HepG2 (cell line): Measurements from ENCODE around the gene DNASE1. TPM values are rescaled to one million over a fixed set of nuclear protein-coding genes. Genes with fewer than 3 reads are reported as not detected.

Source experiments
- ARID4A ChIP-seq: sonication (generic); formaldehyde crosslinking; IDR thresholded peaks from 2 replicates; pipeline ENCODE4 v1.5.0; 2020; ENCODE audit warnings: mild to moderate bottlenecking, missing genetic modification reagents, borderline replicate concordance
- ATF2 ChIP-seq: sonication (generic); formaldehyde crosslinking; IDR thresholded peaks from 2 replicates; pipeline ENCODE4 v1.4.0; 2020; ENCODE audit warnings: missing genetic modification reagents
- KLF12 ChIP-seq: sonication (generic); formaldehyde crosslinking; IDR thresholded peaks from 2 replicates; pipeline ENCODE4 v1.4.0; 2020; ENCODE audit warnings: missing genetic modification reagents, borderline replicate concordance
- MBD4 ChIP-seq: IDR thresholded peaks from 2 replicates; pipeline ENCODE4 v1.6.1; 2012; ENCODE audit warnings: low read length, inconsistent platforms, borderline replicate concordance
- REPIN1 ChIP-seq: sonication (generic); formaldehyde crosslinking; IDR thresholded peaks from 2 replicates; pipeline ENCODE4 v1.8.0; 2022; ENCODE audit warnings: missing genetic modification reagents, low read depth, mild to moderate bottlenecking, borderline replicate concordance
- SMAD1 ChIP-seq: sonication (generic); formaldehyde crosslinking; IDR thresholded peaks from 2 replicates; pipeline ENCODE4 v1.4.0; 2020; ENCODE audit warnings: missing genetic modification reagents, low read depth, mild to moderate bottlenecking, borderline replicate concordance
- SNAPC5 ChIP-seq: sonication (generic); formaldehyde crosslinking; IDR thresholded peaks from 2 replicates; pipeline ENCODE4 v1.8.1; 2023; ENCODE audit warnings: mild to moderate bottlenecking, missing genetic modification reagents, borderline replicate concordance
- SRSF9 ChIP-seq: fragments of 200-400 bp; formaldehyde crosslinking; IDR thresholded peaks from 2 replicates; pipeline ENCODE4 v1.6.1; 2018; ENCODE audit warnings: borderline replicate concordance, mild to moderate bottlenecking, low read depth, low read length; ENCODE audit not compliant: insufficient read depth, poor library complexity, severe bottlenecking
- TEF ChIP-seq: sonication (generic); formaldehyde crosslinking; IDR thresholded peaks from 2 replicates; pipeline ENCODE4 v1.5.0; 2020; ENCODE audit warnings: missing genetic modification reagents
- ZBTB7B ChIP-seq: sonication (generic); formaldehyde crosslinking; IDR thresholded peaks from 2 replicates; pipeline ENCODE4 v1.4.0; 2020; ENCODE audit warnings: missing genetic modification reagents
- ZNF10 ChIP-seq: sonication (generic); formaldehyde crosslinking; IDR thresholded peaks from 2 replicates; pipeline ENCODE4 v1.4.0; 2020; ENCODE audit warnings: mild to moderate bottlenecking, low read depth, missing genetic modification reagents, borderline replicate concordance
- ZNF430 ChIP-seq: sonication (generic); formaldehyde crosslinking; IDR thresholded peaks from 2 replicates; pipeline ENCODE4 v1.9.0; 2021; ENCODE audit warnings: mild to moderate bottlenecking, missing genetic modification reagents
- ZNF562 ChIP-seq: sonication (generic); formaldehyde crosslinking; IDR thresholded peaks from 2 replicates; pipeline ENCODE4 v1.8.0; 2022; ENCODE audit warnings: missing genetic modification reagents, borderline replicate concordance
- ZNF576 ChIP-seq: sonication (generic); formaldehyde crosslinking; IDR thresholded peaks from 2 replicates; pipeline ENCODE4 v1.4.0; 2020; ENCODE audit warnings: mild to moderate bottlenecking, missing genetic modification reagents
- ZNF709 ChIP-seq: sonication (generic); formaldehyde crosslinking; IDR thresholded peaks from 2 replicates; pipeline ENCODE4 v1.5.0; 2020; ENCODE audit warnings: mild to moderate bottlenecking, missing genetic modification reagents
- ZNF737 ChIP-seq: sonication (generic); formaldehyde crosslinking; IDR thresholded peaks from 2 replicates; pipeline ENCODE4 v1.5.0; 2020; ENCODE audit warnings: missing genetic modification reagents, mild to moderate bottlenecking, borderline replicate concordance
- ZNF740 ChIP-seq: sonication (generic); formaldehyde crosslinking; IDR thresholded peaks from 2 replicates; pipeline ENCODE4 v1.4.0; 2020; ENCODE audit warnings: missing genetic modification reagents
- ZNF768 ChIP-seq: sonication (generic); formaldehyde crosslinking; IDR thresholded peaks from 2 replicates; pipeline ENCODE4 v1.4.0; 2020; ENCODE audit warnings: missing genetic modification reagents
- polyA plus RNA-seq, 8 experiments: library from polyadenylated mRNA; depleted of rRNA in 3 of 8; stranded (reverse) in 7 of 8; unstranded in 1 of 8; fragments of >200 nt; fragmentation: Illumina TruSeq in 4 of 8; extraction: Trizol in 4 of 8; gene quantifications; 2 replicates each; pipeline versions ENCODE4 v1.2.1 to v1.2.3, GENCODE V29; 2011 to 2016; ENCODE audit warnings: low read depth in 4 of 8, missing spikeins in 1 of 8, mixed read lengths in 1 of 8; ENCODE audit not compliant: insufficient read depth in 1 of 8
- total RNA-seq, 5 experiments: library from RNA; depleted of rRNA; stranded (reverse); fragments of >200 nt; fragmentation: Illumina TruSeq; extraction: Trizol; gene quantifications; 2 replicates each; pipeline ENCODE4 v1.2.3, GENCODE V29; 2016; ENCODE audit warnings: low read depth in 1 of 5

DNASE1 gene
- total and polyA plus RNA-seq, 2 of the 13 experiments (the other 11 are each of a cell fraction or from before 2014, with no cell fraction given), result 7.1 to 11.1 TPM

GRCh38 chr16:3695610-3696369 is 41.3 kb downstream of the DNASE1 start (continued):
- TF ChIP-seq ZNF576 (CRISPR knock-in tag) (no peak), ZBTB7B (CRISPR knock-in tag) (peak; percentile 98), ZNF10 (CRISPR knock-in tag) (no peak), SRSF9 (no peak), REPIN1 (CRISPR knock-in tag) (peak; percentile 93), KLF12 (CRISPR knock-in tag) (peak; percentile 52; the same call in 1 of the 2 replicates), ZNF709 (peak; percentile 92), MBD4 (no peak), ZNF430 (CRISPR knock-in tag) (peak; percentile 97), SMAD1 (CRISPR knock-in tag) (no peak), ARID4A (CRISPR knock-in tag) (peak; percentile 92), ZNF562 (CRISPR knock-in tag) (no peak), ATF2 (CRISPR knock-in tag) (peak; percentile 93), ZNF737 (CRISPR knock-in tag) (peak; percentile 78; the same call in 1 of the 2 replicates), ZNF768 (CRISPR knock-in tag) (no peak), SNAPC5 (CRISPR knock-in tag) (0 out of 2 replicates have a peak, but pooled peaks have one; percentile 67), ZNF740 (CRISPR knock-in tag) (peak; percentile 93), TEF (CRISPR knock-in tag) (0 out of 2 replicates have a peak, but pooled peaks have one; percentile 61)
